OCI-LY3 (cell line): ENCODE measurements around the gene AP3M1.
"Not testable (repeated sequence)": the region's sequence is repeated elsewhere in the genome, so short reads cannot be mapped to it uniquely, and the experiment has no call there.

ENCODE experiments used
- H2AFZ ChIP-seq: fragments of 200-600, 300-600 bp; shearing (Covaris generic); 2 replicates; pipeline ENCODE4 v1.6.0; 2014; ENCODE audit warnings: antibody characterized with exemption, low read depth, low read length
- H3K27ac ChIP-seq: fragments of 200-600, 300-600 bp; sonication (generic); 2 replicates; pipeline ENCODE4 v1.5.1; 2014; ENCODE audit warnings: mild to moderate bottlenecking, low read length, moderate library complexity, mixed read lengths
- H3K27me3 ChIP-seq: fragments of 200-600, 300-600 bp; sonication (generic); 2 replicates; pipeline ENCODE4 v1.6.1; 2014; ENCODE audit warnings: low read depth, low read length, mixed read lengths
- H3K36me3 ChIP-seq: fragments of 200-600, 300-600 bp; sonication (generic); replicated peaks from 2 replicates; pipeline ENCODE3; 2014; ENCODE audit warnings: low read depth, low read length, mixed read lengths
- H3K4me1 ChIP-seq: fragments of 300-600, 200-600 bp; sonication (generic); 2 replicates; pipeline ENCODE4 v1.6.1; 2014; ENCODE audit warnings: low read length, mixed read lengths
- H3K4me2 ChIP-seq: fragments of 200-600, 300-600 bp; sonication (generic); 2 replicates; pipeline ENCODE4 v1.6.1; 2014; ENCODE audit warnings: low read length, mixed read lengths
- H3K4me3 ChIP-seq: fragments of 300-600, 200-600 bp; sonication (generic); 2 replicates; pipeline ENCODE4 v1.5.1; 2014; ENCODE audit warnings: antibody characterized with exemption, mild to moderate bottlenecking, low read length, moderate library complexity
- H3K79me2 ChIP-seq: fragments of 300-600, 200-600 bp; shearing (Covaris generic); 2 replicates; pipeline ENCODE4 v1.6.1; 2014; ENCODE audit warnings: mild to moderate bottlenecking, low read length, mixed read lengths
- H3K9ac ChIP-seq: fragments of 300-600, 200-600 bp; shearing (Covaris generic); 2 replicates; pipeline ENCODE4 v1.6.0; 2014; ENCODE audit warnings: mild to moderate bottlenecking, low read length, moderate library complexity
- H3K9me3 ChIP-seq: fragments of 200-600, 300-600 bp; shearing (Covaris generic); 2 replicates; pipeline ENCODE4 v1.6.1; 2014; ENCODE audit warnings: low read length, mixed read lengths; ENCODE audit not compliant: insufficient read depth
- H4K20me1 ChIP-seq: fragments of 200-600, 300-600 bp; sonication (generic); 2 replicates; pipeline ENCODE4 v1.6.1; 2016; ENCODE audit warnings: low read length, mixed read lengths; ENCODE audit not compliant: insufficient read depth
- EZH2phosphoT487 ChIP-seq: fragments of 200-600 bp; shearing (Covaris generic); IDR thresholded peaks from 2 replicates; pipeline ENCODE4 v1.6.1; 2018; ENCODE audit warnings: antibody characterized with exemption, mixed run types, low read depth
- TF ChIP-seq, protein P1 (sequence below): fragments of 200-600, 300-600 bp; sonication (generic); IDR thresholded peaks from 2 replicates; pipeline ENCODE4 v1.5.1; 2014; ENCODE audit warnings: antibody characterized with exemption, low read length, low read depth

The AP3M1 gene

DNA sequence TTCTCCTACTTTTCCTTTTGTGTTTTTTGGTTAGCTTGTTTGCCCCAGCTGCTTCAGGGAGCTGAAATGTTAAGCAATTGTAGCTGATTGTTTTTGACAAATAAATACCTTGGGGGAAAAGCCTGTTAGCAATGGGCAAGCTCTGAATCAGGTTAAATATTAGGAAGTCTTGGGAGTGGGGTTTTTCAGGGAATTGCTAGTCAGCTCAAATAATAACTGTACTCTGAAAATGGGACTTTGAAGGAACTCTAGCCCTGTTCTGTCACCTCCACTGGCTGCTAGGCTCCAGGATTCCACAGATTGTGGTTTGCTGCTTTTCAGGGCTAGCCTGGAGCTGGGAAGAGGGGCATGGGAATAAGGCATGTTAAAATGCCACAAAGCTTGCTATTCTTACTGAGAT lies 39.9 kb upstream of the AP3M1 start:
- H3K9me3 ChIP-seq = no peaks in the 10 kb centered on the region
- H4K20me1 ChIP-seq = no peaks in the 10 kb centered on the region
- H3K36me3 ChIP-seq = no peaks in the 10 kb centered on the region
- H3K4me3 ChIP-seq = peak overlapping the region; percentile 65
- H2AFZ ChIP-seq = peak overlapping the region; percentile 52; the same call in 1 of the 2 replicates
- TF ChIP-seq, protein P1, sequence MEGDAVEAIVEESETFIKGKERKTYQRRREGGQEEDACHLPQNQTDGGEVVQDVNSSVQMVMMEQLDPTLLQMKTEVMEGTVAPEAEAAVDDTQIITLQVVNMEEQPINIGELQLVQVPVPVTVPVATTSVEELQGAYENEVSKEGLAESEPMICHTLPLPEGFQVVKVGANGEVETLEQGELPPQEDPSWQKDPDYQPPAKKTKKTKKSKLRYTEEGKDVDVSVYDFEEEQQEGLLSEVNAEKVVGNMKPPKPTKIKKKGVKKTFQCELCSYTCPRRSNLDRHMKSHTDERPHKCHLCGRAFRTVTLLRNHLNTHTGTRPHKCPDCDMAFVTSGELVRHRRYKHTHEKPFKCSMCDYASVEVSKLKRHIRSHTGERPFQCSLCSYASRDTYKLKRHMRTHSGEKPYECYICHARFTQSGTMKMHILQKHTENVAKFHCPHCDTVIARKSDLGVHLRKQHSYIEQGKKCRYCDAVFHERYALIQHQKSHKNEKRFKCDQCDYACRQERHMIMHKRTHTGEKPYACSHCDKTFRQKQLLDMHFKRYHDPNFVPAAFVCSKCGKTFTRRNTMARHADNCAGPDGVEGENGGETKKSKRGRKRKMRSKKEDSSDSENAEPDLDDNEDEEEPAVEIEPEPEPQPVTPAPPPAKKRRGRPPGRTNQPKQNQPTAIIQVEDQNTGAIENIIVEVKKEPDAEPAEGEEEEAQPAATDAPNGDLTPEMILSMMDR = no peak
- TF ChIP-seq EZH2phosphoT487 = no peak
- H3K9ac ChIP-seq = peak overlapping the region; percentile 49
- H3K79me2 ChIP-seq = peaks cover 81% of the 10 kb centered on the region
- peak overlapping the region; percentile 42 for H3K27ac ChIP-seq
- H3K4me1 ChIP-seq = peaks cover 15% of the 10 kb centered on the region
- peak overlapping the region; percentile 87 for H3K4me2 ChIP-seq
- H3K27me3 ChIP-seq = no peaks in the 10 kb centered on the region

DNA sequence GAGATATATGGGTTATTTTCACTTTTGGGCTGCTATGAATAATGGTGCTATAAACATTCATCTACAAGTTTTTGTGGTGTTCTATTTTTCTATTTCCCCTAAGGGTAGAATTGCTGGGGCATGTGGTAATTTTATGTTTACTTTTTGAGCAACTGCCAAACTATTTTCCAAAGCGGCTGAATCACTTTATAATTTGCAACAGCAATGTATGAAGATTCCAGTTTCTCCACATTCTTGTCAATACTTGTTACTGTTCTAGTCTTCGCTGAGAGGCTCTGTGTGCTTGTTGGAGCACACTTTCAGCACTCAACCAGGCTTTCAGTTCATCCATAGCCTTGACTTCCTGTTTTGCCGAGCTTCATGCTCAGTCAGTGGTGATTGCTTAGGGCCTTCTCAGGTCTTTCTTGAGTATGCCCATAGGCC lies 39.4 kb upstream of the AP3M1 start:
- H3K4me1 ChIP-seq = peaks cover 15% of the 10 kb centered on the region
- peaks cover 82% of the 10 kb centered on the region for H3K79me2 ChIP-seq
- peak overlapping the region; percentile 49 for H3K9ac ChIP-seq
- H3K27me3 ChIP-seq = no peaks in the 10 kb centered on the region
- H3K4me2 ChIP-seq = peak overlapping the region; percentile 87
- no peaks in the 10 kb centered on the region for H3K9me3 ChIP-seq
- H3K27ac ChIP-seq = peak overlapping the region; percentile 42
- TF ChIP-seq, protein P1 = no peak
- no peak for TF ChIP-seq EZH2phosphoT487
- H3K4me3 ChIP-seq = peak overlapping the region; percentile 65
- peak overlapping the region; percentile 52; the same call in 1 of the 2 replicates for H2AFZ ChIP-seq
- no peaks in the 10 kb centered on the region for H3K36me3 ChIP-seq
- no peaks in the 10 kb centered on the region for H4K20me1 ChIP-seq

DNA sequence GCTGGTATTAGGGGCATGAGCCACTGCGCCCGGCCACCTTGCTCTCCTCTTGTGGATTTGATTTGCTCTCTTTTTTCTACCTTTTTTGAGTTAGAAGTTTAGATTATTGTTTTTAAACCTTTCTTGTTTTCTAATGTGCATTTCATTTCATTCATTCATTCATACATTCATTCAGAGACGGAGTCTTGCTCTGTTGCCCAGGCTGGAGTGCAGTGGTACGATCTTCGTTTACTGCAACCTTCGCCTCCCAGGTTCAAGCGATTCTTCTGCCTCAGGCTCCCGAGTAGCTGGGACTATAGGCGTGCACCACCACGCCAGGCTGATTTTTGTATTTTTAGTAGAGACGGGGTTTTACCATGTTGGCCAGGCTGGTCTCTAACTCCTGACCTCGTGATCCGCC lies 38.0 kb upstream of the AP3M1 start:
- H3K4me2 ChIP-seq, H3K27me3 ChIP-seq, H2AFZ ChIP-seq, H4K20me1 ChIP-seq, H3K9ac ChIP-seq, H3K4me3 ChIP-seq, H3K9me3 ChIP-seq, H3K27ac ChIP-seq, H3K36me3 ChIP-seq: not testable (repeated sequence)
- H3K4me1 ChIP-seq = peaks cover 15% of the 10 kb centered on the region
- H3K79me2 ChIP-seq = peaks cover 75% of the 10 kb centered on the region

DNA sequence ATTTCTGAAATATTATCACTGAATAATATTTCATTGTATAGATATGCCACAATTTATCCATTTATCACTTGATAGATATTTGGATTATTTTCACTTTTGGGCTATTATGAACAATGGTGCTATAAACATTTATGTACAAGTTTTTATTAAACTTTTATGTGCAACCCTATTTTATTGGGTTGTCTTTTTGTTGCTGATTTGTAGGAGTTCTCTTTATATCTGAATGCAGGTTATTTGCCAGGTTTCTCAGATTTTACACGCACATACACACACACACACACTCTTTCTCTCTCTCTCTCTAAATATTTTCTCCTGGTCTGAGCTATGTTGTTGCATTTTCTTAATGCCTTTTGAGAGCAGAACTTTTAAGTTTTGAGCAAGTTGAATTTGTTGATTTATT lies 36.6 kb upstream of the AP3M1 start:
- Histone ChIP-seq H3K27ac (no peak overlapping the region), H3K4me1 (peaks cover 15% of the 10 kb centered on the region), H3K27me3 (no peaks in the 10 kb centered on the region), H3K79me2 (peaks cover 78% of the 10 kb centered on the region), H3K4me2 (no peak overlapping the region), H2AFZ (no peak overlapping the region), H3K36me3 (no peaks in the 10 kb centered on the region), H3K9ac (no peak overlapping the region), H4K20me1 (no peaks in the 10 kb centered on the region), H3K9me3 (no peaks in the 10 kb centered on the region), H3K4me3 (no peak overlapping the region)
- no peak for TF ChIP-seq EZH2phosphoT487
- TF ChIP-seq, protein P1 = no peak

DNA sequence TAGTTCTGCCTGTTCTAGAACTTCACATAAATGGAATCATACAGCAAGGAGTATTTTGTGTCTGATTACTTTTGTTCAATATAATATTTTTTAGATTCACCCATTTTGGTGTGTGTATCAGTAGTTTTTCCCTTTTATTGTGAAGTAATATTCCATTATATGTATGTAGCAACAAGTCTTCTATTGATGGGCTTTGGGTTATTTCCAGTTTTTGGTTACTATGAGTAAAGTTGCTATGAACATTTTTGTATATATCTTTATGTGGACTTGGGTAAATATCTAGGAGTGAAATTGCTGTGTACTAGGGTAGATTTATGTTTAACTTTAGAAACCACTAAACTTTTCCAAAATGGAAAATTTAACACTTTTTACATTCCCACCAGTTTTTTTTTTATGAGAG lies 36.0 kb upstream of the AP3M1 start:
- H3K27ac ChIP-seq = no peak overlapping the region

More for the DNA sequence above, 36.0 kb upstream of the AP3M1 start:
- peaks cover 75% of the 10 kb centered on the region for H3K79me2 ChIP-seq
- H3K36me3 ChIP-seq = no peaks in the 10 kb centered on the region
- no peak for TF ChIP-seq EZH2phosphoT487
- TF ChIP-seq, protein P1 = no peak
- no peaks in the 10 kb centered on the region for H4K20me1 ChIP-seq
- no peaks in the 10 kb centered on the region for H3K9me3 ChIP-seq
- H3K9ac ChIP-seq = no peak overlapping the region
- H3K4me3 ChIP-seq = no peak overlapping the region
- no peaks in the 10 kb centered on the region for H3K27me3 ChIP-seq
- H3K4me1 ChIP-seq = peaks cover 20% of the 10 kb centered on the region
- no peak overlapping the region for H2AFZ ChIP-seq
- no peak overlapping the region for H3K4me2 ChIP-seq
